Thoracic aorta (tissue), 2 donors: ENCODE data around the gene HOXC11. TPM values are rescaled to one million over a fixed set of nuclear protein-coding genes. Genes with fewer than 3 reads are reported as not detected.

Experiments used
- ATAC-seq: fragments of 150-250 bp; one replicate; pipeline ENCODE4 v1.8.0; 2017; ENCODE audit warnings: low read depth; ENCODE audit not compliant: insufficient number of reproducible peaks, low FRiP score
- DNase-seq: peaks from one replicate; pipeline ENCODE4 v3.0.0-alpha.2; 2020; ENCODE audit warnings: low spot score
- H3K27ac ChIP-seq, 2 donors: fragments of 200-600 bp; sonication (generic); 1 replicate in 1 of 2; 2 replicates in 1 of 2; pipeline ENCODE4 v1.5.1; 2016; ENCODE audit warnings: mild to moderate bottlenecking in 2 of 2, moderate library complexity in 2 of 2
- H3K27me3 ChIP-seq: fragments of 200-600 bp; sonication (generic); replicated peaks from 2 replicates; pipeline ENCODE4 v1.6.0; 2016; ENCODE audit warnings: mild to moderate bottlenecking; ENCODE audit not compliant: insufficient read depth
- H3K36me3 ChIP-seq: fragments of 200-600 bp; sonication (generic); one replicate; pipeline ENCODE4 v1.5.1; 2016
- H3K4me1 ChIP-seq, 2 donors: fragments of 200-600 bp; sonication (generic); 1 replicate in 1 of 2; 2 replicates in 1 of 2; pipeline versions ENCODE4 v1.5.1 to v1.6.0; 2016; ENCODE audit warnings: low read depth in 2 of 2, mild to moderate bottlenecking in 1 of 2; ENCODE audit not compliant: control insufficient read depth in 1 of 2
- H3K4me3 ChIP-seq: fragments of 200-600 bp; sonication (generic); 2 replicates; pipeline ENCODE4 v1.5.1; 2016; ENCODE audit warnings: mild to moderate bottlenecking
- H3K9me3 ChIP-seq: fragments of 200-600 bp; sonication (generic); 2 replicates; pipeline ENCODE4 v1.5.1; 2016
- total RNA-seq, 2 donors: library from RNA; depleted of rRNA; stranded (reverse); fragments of >200 nt; gene quantifications; one replicate each; pipeline versions ENCODE4 v1.1.0 to v1.2.3, GENCODE V29; 2016
- TF ChIP-seq, protein P1 (sequence below): fragments of 200-600 bp; sonication (generic); IDR thresholded peaks from one replicate; pipeline ENCODE4 v1.5.1; 2019; ENCODE audit warnings: antibody characterized with exemption

Gene HOXC11
- total RNA-seq, 2 donors from 2014 or later, result not detected

DNA sequence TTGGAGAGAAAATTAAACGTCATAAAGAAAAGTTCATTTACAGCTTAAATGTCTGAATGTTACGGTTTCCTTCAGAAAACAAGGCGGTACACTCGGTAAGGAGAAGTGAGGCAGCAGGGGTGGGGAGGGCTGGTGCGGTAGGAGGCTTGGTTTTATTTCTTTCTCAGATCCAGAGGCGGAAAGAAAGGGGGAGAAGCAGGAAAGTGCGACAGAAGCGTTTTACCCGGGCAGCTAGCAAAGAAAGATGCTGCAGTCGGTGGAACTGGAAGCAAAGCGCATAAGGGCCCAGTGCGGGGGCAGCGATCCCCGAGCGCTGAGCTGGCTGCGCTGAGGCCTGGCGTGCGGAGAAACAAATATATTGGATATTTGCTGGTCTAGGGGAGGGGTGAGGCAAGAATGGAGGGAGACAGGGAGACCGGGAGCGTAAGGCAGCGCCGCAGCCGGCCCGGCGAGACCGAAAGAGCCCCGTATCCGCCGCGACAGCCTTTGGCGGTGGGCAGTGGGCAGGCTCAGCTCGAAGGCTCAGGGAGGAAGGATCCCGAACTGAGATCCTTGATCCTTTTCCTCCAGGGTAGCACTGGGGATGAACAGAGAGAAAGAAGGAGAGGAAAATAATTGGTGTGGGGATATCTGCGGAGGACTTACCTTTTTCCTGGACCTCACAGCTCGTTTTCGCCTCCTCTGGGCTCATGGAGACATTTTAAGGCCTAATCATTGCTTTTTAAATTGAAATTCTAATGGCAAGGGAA, 6.4 kb upstream of the HOXC11 start:
- Histone ChIP-seq H3K27me3 (peaks cover 46% of the 10 kb centered on the region), H3K4me3 (no peak overlapping the region)

DNA sequence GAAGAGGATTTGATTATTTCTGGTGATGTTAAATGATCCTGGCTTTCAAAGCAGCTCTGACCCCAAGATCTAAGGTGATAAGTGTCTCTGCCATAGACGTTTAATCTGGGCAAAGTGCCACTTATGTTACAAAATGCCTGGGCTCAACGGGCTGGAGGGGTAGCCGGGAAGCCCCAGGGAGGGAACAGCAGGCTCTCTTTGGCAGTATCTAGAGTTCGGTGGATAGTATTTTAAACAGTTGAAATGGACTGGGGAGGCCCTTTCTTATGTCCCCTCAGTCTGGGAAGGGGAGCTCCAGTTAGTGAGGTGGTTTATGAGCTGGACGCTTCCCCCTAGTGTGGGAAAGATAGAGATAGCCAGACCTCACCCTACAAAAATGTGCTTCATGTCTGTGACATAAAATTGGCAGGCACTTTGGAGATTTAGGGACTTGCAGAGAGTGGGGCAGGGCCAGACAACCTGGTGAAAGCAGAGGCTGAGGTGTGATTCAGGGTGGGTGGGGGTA, 5.5 kb upstream of the HOXC11 start:
- Histone ChIP-seq H3K27me3 (peaks cover 42% of the 10 kb centered on the region), H3K27ac (no peak overlapping the region), H3K4me1 (no peaks in the 10 kb centered on the region), H3K9me3 (no peaks in the 10 kb centered on the region), H3K36me3 (no peaks in the 10 kb centered on the region), H3K4me3 (no peak overlapping the region)
- TF ChIP-seq, protein P1, sequence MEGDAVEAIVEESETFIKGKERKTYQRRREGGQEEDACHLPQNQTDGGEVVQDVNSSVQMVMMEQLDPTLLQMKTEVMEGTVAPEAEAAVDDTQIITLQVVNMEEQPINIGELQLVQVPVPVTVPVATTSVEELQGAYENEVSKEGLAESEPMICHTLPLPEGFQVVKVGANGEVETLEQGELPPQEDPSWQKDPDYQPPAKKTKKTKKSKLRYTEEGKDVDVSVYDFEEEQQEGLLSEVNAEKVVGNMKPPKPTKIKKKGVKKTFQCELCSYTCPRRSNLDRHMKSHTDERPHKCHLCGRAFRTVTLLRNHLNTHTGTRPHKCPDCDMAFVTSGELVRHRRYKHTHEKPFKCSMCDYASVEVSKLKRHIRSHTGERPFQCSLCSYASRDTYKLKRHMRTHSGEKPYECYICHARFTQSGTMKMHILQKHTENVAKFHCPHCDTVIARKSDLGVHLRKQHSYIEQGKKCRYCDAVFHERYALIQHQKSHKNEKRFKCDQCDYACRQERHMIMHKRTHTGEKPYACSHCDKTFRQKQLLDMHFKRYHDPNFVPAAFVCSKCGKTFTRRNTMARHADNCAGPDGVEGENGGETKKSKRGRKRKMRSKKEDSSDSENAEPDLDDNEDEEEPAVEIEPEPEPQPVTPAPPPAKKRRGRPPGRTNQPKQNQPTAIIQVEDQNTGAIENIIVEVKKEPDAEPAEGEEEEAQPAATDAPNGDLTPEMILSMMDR, result no peak
- DNase-seq (no peak), ATAC-seq (no peak)

More for the DNA sequence above, 6.4 kb upstream of the HOXC11 start:
- Histone ChIP-seq H3K27ac (no peak overlapping the region), H3K4me1 (peaks cover 0 to under 1% of the 10 kb centered on the region in 2 donors), H3K36me3 (no peaks in the 10 kb centered on the region), H3K9me3 (no peaks in the 10 kb centered on the region)
- TF ChIP-seq, protein P1, result no peak
- no peak for DNase-seq
- ATAC-seq, result no peak

DNA sequence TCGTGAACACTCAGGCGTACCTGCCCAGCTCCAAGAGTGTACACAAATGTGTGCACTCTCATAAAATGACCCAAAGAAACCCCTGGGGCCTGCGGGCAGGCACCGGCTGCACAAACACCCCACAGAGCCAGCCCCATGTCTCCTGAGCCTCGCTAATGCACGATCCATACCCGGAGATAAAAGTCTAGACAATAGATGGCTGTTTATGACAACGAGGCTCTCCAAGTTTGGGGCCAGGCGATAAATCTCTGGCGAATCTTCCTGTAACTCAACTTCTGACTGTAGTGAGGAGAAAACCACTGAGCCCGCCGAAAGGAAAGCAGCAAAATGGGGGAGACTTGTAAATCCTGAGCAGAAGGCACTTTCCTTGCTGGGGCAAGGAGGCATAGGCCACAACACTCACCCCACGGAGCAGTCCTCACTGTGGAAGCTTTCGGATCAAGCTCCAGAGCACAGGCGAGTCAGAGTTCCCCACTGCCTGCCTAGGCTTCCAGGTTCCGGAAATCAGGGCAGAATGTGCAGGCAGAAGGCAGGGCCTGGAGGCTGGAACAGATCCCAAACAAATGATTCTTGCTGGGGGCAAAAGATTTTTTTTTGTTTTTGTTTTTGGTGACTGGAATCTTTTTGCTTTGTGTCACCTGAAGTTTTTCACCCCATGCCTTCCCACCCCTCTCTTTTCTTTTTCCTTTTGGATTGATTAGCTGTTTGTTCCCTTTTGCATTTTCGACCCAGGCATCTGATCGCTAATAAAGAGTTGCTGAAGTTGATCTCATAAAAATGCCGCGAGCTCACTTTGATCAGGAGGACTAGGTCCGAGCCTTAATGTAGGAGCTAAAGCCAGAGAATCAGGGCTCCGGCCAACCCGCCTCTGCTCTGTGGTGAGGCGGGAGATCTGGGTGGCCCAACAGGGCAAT, 4.5 kb upstream of the HOXC11 start:
- ATAC-seq, result no peak
- H3K27ac ChIP-seq, result no peak overlapping the region
- TF ChIP-seq, protein P1, result no peak

DNA sequence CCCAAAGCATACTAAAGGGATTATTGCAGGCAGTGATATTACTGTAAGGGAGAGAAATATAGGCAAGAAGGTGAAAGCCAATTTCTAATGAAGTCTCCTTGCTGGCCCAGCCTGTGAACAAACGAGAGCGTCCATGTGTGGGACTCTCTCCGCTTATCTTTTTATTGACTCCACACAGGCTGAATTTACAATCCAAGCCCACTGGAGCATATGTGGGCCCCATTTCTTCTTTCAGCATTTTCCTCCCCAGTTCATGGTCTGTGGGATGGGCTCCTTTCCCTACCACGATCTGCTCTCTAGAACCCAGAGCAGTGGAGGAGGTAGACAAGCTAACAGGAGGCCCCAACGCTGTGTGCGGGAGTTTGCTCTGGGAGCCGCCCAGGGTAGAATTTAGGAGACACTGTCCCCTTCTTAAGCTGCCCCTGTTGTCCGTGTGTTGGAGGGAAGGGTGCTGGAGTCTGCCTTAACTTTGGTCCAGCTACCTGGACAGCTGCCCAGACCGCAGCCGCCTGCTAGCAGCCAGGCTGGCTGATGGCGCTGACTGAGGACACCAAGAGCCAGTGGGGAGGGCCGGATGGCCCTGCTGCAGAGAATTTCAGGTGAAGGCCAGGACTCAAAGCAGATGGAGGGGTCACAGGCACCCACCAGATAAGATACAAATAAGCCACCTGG, 3.2 kb upstream of the HOXC11 start:
- ATAC-seq (no peak), DNase-seq (no peak)
- no peaks in the 10 kb centered on the region for H3K9me3 ChIP-seq
- no peak overlapping the region for H3K27ac ChIP-seq
- peaks cover 28% of the 10 kb centered on the region for H3K27me3 ChIP-seq
- no peaks in the 10 kb centered on the region for H3K36me3 ChIP-seq
- TF ChIP-seq, protein P1, result no peak
- no peak overlapping the region for H3K4me3 ChIP-seq
- H3K4me1 ChIP-seq, result peaks cover 8 to 16% of the 10 kb centered on the region in 2 donors

More for the DNA sequence above, 4.5 kb upstream of the HOXC11 start:
- no peak for DNase-seq
- H3K4me3 ChIP-seq, result no peak overlapping the region
- H3K9me3 ChIP-seq, result no peaks in the 10 kb centered on the region
- H3K36me3 ChIP-seq, result no peaks in the 10 kb centered on the region
- H3K27me3 ChIP-seq, result peaks cover 34% of the 10 kb centered on the region
- peaks cover under 1 to 4% of the 10 kb centered on the region in 2 donors for H3K4me1 ChIP-seq
